ENCODE data around the gene SIM1.
A peak's percentile ranks its signal among the peaks of the same experiment; 100 is the strongest.

The SIM1 gene

DNA sequence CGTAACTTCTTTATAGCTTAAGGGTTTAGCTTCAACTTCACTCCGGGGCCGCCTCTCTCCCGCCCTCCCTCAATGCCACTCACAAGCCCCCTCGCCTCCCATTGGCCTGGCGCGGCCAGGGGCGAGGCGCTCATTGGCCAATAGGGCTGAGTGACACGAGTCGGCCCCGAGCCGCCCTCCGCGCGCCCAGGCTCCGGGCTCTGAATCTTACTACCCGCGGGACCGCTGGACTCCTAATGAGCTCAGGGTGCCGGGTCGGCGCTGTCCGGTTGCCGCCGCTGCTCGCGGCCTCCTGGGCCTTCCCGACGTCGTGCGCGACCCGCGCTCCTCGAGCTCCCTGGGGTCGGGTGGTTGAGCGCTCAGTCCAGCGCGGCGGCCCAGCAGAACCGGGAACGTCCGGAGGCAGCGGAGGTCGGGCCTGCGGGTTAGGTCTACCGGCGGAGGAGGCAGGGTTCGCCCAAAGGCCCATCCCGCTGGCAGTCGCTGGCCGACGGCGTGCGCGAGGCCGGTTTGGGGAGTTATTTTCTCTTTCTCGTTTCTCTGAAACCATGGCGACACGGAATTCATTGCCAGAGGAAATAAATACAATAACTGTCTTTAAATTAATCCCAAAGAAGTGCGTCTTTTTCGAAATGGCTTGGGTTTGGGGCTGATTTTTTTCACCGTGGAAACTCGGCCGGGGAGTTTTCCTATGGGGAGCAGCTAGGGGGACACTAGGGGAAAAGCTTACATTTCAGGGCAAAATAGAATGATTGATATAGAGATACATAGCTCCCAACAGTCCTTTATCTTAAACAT, at the start of gene SIM1:
Gene SIM1, minus strand, starts transcription at position 19 of the 798 bp plus-strand sequence. CDS start 1,453 bp downstream, outside the sequence.
- DNase-seq, result no peak

GRCh38 chr6:100512203-100512862, 47.6 kb upstream of the SIM1 start:
- no peak for DNase-seq

GRCh38 chr6:100509101-100509500, 44.4 kb upstream of the SIM1 start:
- DNase-seq, result no peak

DNA sequence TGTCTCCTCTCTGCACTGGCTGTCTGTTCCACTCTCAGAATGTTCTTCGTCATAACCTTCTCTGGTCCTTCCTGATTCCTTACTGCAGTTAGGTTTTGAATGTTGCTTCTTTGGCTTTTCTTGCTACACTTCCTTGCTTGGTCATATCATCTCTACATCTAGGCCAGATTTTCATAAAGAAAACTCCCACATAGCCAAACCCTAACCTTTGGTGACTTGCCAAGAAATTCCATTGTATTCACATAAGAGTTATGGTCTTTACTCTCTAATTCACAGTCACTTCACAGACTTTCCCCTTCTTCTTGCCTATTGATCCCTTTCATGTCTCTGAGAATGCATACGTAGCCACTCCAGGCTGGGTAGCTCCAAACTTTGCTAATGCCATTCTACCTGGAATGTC, 41.9 kb upstream of the SIM1 start:
- no peak for DNase-seq

DNA sequence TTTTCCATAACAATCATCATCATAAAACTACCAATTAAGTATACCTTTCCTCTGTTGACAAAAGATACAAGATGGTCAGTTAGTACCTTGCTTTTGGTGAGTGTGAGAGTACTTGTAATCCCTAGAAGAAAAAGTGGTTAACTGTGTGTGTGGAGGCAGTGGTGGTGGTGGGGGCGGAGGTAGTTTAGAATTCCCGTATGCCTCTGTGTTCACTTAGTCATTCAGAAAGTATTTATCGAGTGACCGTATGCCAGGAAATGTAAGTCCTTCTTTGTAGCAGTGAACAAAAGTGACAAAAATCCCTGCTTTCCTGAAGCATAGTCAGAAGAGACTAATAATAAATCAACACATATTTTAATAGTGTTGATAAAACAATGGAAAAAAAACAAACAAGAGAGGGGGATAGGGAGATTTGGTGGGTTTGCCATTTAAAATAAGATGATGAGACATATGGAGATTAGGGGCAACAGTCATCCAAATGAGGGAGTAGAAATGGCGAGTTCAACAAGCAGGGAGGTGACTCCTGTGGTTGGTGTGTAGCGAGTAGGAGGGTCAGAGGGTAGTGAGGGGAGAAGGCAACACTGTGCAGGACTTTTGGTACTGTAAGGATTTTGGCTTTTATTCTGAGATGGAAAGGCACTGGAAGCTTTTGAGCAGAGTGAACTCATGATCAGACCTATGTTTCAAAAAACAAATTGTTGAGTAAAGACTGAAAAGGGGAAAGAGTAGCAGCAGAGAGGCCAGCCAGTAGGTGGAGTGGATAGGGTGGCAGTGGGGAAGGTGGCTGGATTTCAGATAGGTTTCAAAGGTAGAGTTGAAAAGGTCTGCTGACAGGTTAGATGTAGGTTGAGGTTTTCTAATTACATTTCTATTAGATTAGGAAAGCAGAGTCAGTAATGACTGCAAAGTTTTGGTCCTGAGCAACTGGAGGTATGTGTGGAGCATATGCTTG, 40.3 kb upstream of the SIM1 start:
- peak; percentile 31 for DNase-seq

DNA sequence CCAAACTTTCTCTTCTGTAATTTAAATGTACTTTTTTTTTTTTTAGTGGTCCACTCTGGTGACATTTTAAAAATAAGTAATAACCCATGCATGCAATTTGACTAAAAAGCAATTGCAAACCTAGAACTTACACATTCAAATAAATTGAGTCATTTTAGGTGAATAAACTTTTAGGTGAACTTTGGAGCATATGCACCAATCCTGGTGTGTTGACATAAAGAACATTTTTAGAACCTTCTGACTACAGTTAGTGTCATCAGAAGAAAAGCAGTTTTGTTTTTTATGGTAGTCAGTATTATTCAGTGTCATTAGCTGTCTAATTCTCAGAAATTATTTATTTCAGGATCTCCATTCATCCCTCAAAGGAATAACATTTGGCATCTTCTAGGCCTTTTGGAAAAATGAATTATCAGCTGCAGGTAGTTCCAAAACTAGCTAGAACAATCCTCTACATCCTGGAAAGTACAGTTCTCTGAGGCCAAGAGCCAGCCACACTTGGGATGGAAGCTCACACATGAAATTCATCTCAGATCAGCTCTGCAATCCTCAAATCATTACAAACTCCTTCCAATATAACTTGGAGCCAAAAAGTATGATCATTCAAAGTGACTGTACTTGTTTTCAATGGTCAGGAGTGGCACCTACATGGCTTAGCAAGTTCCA, 38.5 kb upstream of the SIM1 start:
- DNase-seq, result no peak

DNA sequence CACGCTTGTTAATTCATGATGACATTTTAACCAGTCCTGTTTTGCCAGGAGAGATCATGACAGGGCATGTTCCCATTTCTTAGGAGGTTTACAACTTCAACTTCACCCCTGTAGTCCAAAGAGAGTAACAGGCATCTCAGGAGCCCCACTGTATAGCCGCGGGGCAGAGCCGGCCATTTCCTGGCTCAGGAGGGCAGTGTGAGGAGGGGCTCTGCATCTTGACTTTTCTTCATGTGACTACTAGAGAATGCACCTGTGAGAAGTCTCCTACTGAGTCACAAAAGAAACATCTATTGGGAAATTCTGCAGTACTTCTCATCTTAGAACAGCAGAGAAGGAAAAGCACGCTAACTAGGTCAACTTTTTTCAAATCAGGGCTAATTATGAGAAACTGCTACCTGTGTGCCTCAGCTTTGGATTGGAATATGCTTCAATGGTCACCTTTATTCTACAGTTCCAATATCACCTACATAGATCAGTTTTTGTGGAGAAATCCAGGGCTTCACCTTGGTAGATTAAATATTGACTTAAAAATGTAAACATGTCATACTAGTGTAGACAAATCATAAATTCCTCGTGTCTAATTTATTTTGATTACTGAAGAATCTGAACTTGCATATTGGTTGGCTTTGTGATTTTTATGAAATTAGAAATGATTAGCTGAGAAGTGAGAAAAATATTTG, 28.6 kb upstream of the SIM1 start:
- no peak for DNase-seq

DNA sequence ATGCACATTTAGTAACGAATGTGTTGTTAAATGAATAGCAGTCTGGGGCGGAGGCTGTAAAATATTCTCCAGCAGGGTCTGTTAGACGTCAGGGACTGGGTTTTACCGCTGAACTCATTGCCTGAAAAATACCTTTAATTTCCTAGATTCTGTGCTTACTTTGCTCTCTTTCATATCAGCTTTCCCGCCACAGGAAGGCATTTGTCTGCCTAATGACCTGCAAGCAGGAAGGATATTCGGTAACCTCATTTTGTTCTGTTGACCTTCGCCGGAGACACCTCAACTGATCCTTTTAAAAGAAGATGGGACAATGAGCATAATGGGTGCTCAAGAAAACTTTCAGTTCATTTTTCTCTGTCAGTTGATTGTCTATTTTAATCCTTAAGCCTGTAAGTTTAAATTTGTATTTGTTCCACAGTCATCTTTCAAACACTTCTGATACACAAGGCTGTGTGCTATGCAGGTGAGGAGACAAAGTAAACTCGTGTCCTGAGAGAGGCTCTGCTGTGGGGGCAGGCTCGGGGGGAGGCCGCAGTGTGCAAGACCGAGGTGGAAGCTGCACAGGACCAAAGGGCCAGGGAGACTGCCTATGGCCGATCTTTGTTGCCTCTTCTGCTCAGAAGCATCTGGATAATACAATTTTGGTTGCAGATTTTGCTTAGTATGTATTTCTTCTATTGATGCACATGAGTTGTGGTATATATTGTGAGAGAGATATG, 27.4 kb upstream of the SIM1 start:
- no peak for DNase-seq

DNA sequence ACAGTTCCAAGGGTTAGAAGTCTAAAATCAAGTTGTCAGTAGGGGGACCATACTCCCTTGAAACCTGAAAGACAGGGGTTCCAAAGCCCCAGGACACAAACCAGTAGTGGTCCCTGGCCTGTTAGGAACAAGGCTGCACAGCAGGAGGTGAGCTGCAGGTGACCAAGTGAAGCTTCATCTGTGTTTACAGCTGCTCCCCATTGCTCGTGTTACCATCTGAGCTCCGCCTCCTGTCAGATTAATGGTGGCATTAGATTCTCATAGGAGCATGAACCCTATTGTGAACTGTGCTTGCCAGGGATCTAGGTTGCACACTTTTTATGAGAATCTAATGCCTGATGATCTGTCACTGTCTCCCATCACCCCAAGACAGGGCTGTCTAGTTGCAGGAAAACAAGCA, 25.3 kb upstream of the SIM1 start:
- no peak for DNase-seq

GRCh38 chr6:100488244-100488643, 23.5 kb upstream of the SIM1 start:
- DNase-seq, result no peak

GRCh38 chr6:100487638-100488037, 22.9 kb upstream of the SIM1 start:
- no peak for DNase-seq

DNA sequence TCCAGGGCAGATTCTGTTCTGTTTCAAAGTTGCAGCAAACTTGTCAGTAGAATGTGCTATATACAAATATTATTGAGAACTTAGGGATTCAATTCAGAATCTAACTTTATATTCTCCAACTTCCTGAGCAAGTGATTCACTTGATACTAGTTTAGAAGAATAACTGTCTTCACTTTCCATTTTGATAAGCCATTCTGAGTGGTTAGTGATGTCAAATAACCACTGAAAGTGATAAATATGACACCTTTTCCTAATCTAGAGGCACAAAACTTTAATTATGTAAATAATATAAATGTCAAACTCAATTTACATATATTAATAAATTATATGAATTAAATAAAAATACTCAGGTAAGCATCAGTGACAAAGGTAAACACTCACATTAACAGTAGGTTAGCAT, 20.5 kb upstream of the SIM1 start:
- DNase-seq, result no peak

- DNase-seq, result no peak
These were observed 19.8 kb upstream of the SIM1 start for GRCh38 chr6:100484474-100484873.

DNA sequence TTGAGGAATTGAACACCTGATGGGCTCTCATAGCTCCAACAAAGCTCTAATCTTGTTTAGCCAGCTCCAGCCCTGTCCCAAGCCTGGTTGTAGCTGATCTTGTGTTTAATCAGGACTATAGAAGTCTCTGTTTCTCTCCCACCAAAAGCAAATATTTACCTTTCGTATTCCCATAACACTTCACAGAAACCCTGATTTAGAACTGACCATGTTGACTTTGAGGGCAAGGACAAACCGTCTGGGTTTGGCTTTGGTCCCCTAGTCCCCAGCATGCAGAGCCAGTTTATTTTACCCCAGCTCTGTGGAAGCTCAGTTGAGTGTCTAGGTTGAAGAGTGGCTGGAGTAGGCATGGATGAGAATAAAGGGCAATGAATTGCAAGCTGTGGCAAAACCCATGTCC, 18.0 kb upstream of the SIM1 start:
- no peak for DNase-seq

DNA sequence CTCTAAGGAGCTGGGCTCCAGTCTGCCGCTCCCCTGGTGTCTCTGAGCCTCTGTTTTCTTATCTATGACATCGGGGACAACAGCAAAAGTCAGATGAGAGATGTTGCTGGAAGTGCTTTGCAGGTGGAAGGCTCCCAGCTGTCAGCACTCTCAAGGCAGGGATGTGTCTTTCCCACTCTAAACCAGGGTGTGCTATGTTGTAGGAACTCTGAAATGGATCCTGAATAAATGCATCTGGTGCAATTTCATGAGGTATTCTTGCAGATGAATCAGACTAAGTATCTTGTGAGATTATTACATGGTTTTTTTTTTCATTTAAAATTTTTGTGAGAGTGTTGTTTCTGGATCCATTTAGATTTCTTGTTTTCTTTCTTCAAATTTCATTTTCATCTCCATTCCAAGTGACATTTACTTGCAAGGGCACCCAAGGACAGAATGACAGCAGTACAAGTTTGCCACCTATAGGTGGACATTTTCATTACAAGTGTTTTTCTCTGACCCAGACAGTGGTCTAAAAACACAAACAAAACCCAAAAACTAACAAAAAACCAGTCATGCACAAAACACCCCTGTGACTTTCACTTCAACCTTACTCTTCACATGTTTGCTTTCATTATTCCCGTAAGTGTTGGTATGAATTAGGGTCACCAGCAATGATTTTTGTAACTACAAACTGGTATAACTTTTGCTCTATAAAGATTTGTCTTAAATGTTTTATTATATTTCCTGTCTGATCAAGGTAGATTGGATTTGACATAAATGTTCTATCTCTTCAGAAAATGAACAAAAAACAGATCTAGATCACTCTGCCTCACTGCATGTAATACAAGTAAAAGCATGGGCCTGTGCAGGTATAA, 14.7 kb upstream of the SIM1 start:
- DNase-seq, result no peak

- DNase-seq, result peak; percentile 4
These were observed 11.0 kb upstream of the SIM1 start for GRCh38 chr6:100475554-100476320.

- DNase-seq, result no peak
These were observed 8.5 kb upstream of the SIM1 start for GRCh38 chr6:100473182-100473581.

DNA sequence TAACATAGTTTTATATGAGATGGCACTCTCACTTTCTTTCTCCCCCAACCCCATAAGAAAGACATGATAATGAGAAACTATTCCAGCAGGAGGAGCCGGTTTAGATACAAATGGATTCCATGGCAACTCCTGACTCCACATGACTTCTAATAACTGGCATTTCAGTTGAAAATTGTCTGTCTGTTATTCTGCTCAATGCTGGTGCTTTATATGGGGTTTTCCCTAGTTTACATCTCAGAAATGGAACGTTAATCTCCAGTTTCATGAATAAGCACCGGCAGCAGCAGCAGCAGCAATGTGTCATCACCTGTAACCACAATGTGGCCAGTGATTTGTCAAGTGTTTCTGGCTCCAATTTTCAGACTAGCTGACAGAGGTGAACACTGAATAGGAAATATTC, 8.0 kb upstream of the SIM1 start:
- DNase-seq, result peak; percentile 23

GRCh38 chr6:100470422-100471120, 5.8 kb upstream of the SIM1 start:
- DNase-seq, result no peak

All from T1000 (cell line).